Upper lobe of left lung (tissue), 6 donors: ENCODE results near the gene TWF1. TPM values are rescaled to one million over a fixed set of nuclear protein-coding genes. Genes with fewer than 3 reads are reported as not detected.

Experiments used
- ATAC-seq, 2 donors: fragments of 200-7000 bp; cut with Tn5 transposase; one replicate each; pipeline ENCODE4 v1.9.1; 2022; ENCODE audit warnings: mild to moderate bottlenecking in 2 of 2, moderate library complexity in 2 of 2; ENCODE audit not compliant: low FRiP score in 2 of 2
- DNase-seq, 2 donors: peaks; one replicate each; pipeline ENCODE4 v3.0.0-alpha.2; 2019 to 2020
- H3K27ac ChIP-seq, 4 donors: fragments of 200-600 bp; sonication (generic); one replicate each; pipeline ENCODE4 v1.5.1; 2016 to 2019
- H3K27me3 ChIP-seq, 4 donors: fragments of 200-600 bp; sonication (generic); one replicate each; pipeline ENCODE4 v1.5.1; 2017 to 2019
- H3K36me3 ChIP-seq, 4 donors: fragments of 200-600 bp; sonication (generic); one replicate each; pipeline ENCODE4 v1.5.1; 2016 to 2019
- H3K4me1 ChIP-seq, 4 donors: fragments of 200-600 bp; sonication (generic); one replicate each; pipeline ENCODE4 v1.5.1; 2018 to 2019
- H3K4me3 ChIP-seq, 4 donors: fragments of 200-600 bp; sonication (generic); one replicate each; pipeline ENCODE4 v1.5.1; 2017 to 2019; ENCODE audit warnings: mild to moderate bottlenecking in 2 of 4, moderate library complexity in 1 of 4
- H3K9me3 ChIP-seq, 4 donors: fragments of 200-600 bp; sonication (generic); one replicate each; pipeline ENCODE4 v1.5.1; 2018 to 2019
- CTCF ChIP-seq, 6 experiments: fragments of 450-650 bp in 4 of 6; fragments of 200-600 bp in 2 of 6; sonication (generic) in 2 of 6; IDR thresholded peaks; one replicate each; pipeline ENCODE4 v1.5.1; 2016 to 2019; ENCODE audit warnings: antibody characterized with exemption in 6 of 6
- EP300 ChIP-seq, 4 donors: sonication (generic); formaldehyde crosslinking; IDR thresholded peaks; one replicate each; pipeline ENCODE4 v1.5.1; 2017; ENCODE audit warnings: antibody characterized with exemption in 4 of 4, control low read depth in 2 of 4
- POLR2A ChIP-seq, 4 donors: fragments of 450-650 bp; IDR thresholded peaks; one replicate each; pipeline ENCODE4 v1.5.1; 2016 to 2017; ENCODE audit warnings: antibody characterized with exemption in 4 of 4, mild to moderate bottlenecking in 2 of 4
- POLR2AphosphoS5 ChIP-seq, 2 donors: sonication (generic); formaldehyde crosslinking; IDR thresholded peaks; one replicate each; pipeline ENCODE4 v1.5.1; 2017; ENCODE audit warnings: antibody characterized with exemption in 2 of 2
- WGBS, 2 donors: methylation state at CpG; one replicate each; pipeline ENCODE4 v1.1.5; 2017 to 2018; 5-methylcytosine and 5-hydroxymethylcytosine counted together
- total RNA-seq, 6 donors: library from RNA; depleted of rRNA in 4 of 6; stranded (reverse); fragments of >200 nt in 4 of 6; gene quantifications; one replicate each; pipeline versions ENCODE4 v1.1.0 to v1.2.1, GENCODE V29; 2016 to 2021
- donor health status: DM: no; HTN: no; CAD: no; lungs with moderate emphysema.
- donor health status: DM: no; HTN: yes; CAD: no; lungs with severe emphysema.

TWF1 gene
- total RNA-seq, 6 donors from 2014 or later = 15.5 to 67.9 (median 43.1) TPM

- 91 to 92% methylated on average over 3 of the region's 3 CpGs for WGBS, 2 donors
- TF ChIP-seq CTCF (IDR thresholded peaks at IDR 0.05) = no peak
- TF ChIP-seq EP300 (IDR thresholded peaks at IDR 0.05) = no peak
- TF ChIP-seq POLR2AphosphoS5 (IDR thresholded peaks at IDR 0.05) = no peak
- no peak for TF ChIP-seq POLR2A (IDR thresholded peaks at IDR 0.05)
- Histone ChIP-seq H3K4me1 (no peaks in the 10 kb centered on the region), H3K4me3 (no peak overlapping the region), H3K36me3 (no peaks in the 10 kb centered on the region), H3K27ac (no peak overlapping the region), H3K9me3 (no peaks in the 10 kb centered on the region), H3K27me3 (no peaks in the 10 kb centered on the region)
- ATAC-seq (no peak), DNase-seq (no peak)
Measured at GRCh38 chr12:43826681-43827080, 20.6 kb upstream of the TWF1 start.

GRCh38 chr12:43824207-43824775, 18.2 kb upstream of the TWF1 start:
- no peak for ATAC-seq
- no peak for TF ChIP-seq CTCF (IDR thresholded peaks at IDR 0.05)
- TF ChIP-seq POLR2AphosphoS5 (IDR thresholded peaks at IDR 0.05) = no peak
- TF ChIP-seq POLR2A (IDR thresholded peaks at IDR 0.05) = no peak
- no peak for TF ChIP-seq EP300 (IDR thresholded peaks at IDR 0.05)

GRCh38 chr12:43816168-43816567, 10.1 kb upstream of the TWF1 start:
- Histone ChIP-seq H3K9me3 (no peaks in the 10 kb centered on the region), H3K4me1 (no peaks in the 10 kb centered on the region), H3K27ac (no peak overlapping the region), H3K4me3 (no peak overlapping the region), H3K36me3 (no peaks in the 10 kb centered on the region), H3K27me3 (no peaks in the 10 kb centered on the region)
- 81 to 86% methylated on average over 3 of the region's 3 CpGs for WGBS, 2 donors
- no peak for TF ChIP-seq POLR2A (IDR thresholded peaks at IDR 0.05)
- no peak for TF ChIP-seq EP300 (IDR thresholded peaks at IDR 0.05)
- TF ChIP-seq POLR2AphosphoS5 (IDR thresholded peaks at IDR 0.05) = no peak
- TF ChIP-seq CTCF (IDR thresholded peaks at IDR 0.05) = no peak
- DNase-seq (no peak), ATAC-seq (no peak)

More at GRCh38 chr12:43824207-43824775, 18.2 kb upstream of the TWF1 start:
- DNase-seq = no peak
- Histone ChIP-seq H3K36me3 (no peaks in the 10 kb centered on the region), H3K27ac (no peak overlapping the region), H3K4me3 (no peak overlapping the region), H3K9me3 (no peaks in the 10 kb centered on the region), H3K4me1 (no peaks in the 10 kb centered on the region), H3K27me3 (no peaks in the 10 kb centered on the region)
- 90 to 93% methylated on average over 7 to 8 of the region's 8 CpGs for WGBS, 2 donors

GRCh38 chr12:43815416-43815815, 9.3 kb upstream of the TWF1 start:
- H3K4me3 ChIP-seq = no peak overlapping the region
- H3K9me3 ChIP-seq = no peaks in the 10 kb centered on the region
- H3K27me3 ChIP-seq = no peaks in the 10 kb centered on the region
- H3K36me3 ChIP-seq = no peaks in the 10 kb centered on the region
- DNase-seq = no peak
- no peaks in the 10 kb centered on the region for H3K4me1 ChIP-seq
- no peak overlapping the region for H3K27ac ChIP-seq
- no peak for TF ChIP-seq POLR2AphosphoS5 (IDR thresholded peaks at IDR 0.05)
- no peak for TF ChIP-seq CTCF (IDR thresholded peaks at IDR 0.05)
- TF ChIP-seq POLR2A (IDR thresholded peaks at IDR 0.05) = no peak
- no peak for TF ChIP-seq EP300 (IDR thresholded peaks at IDR 0.05)
- 65 to 82% methylated on average over 3 of the region's 3 CpGs for WGBS, 2 donors
- no peak for ATAC-seq

GRCh38 chr12:43812926-43813325, 6.8 kb upstream of the TWF1 start:
- WGBS, 2 donors = 97% methylated on average over 4 of the region's 4 CpGs
- H3K4me3 ChIP-seq = no peak overlapping the region
- H3K27me3 ChIP-seq = no peaks in the 10 kb centered on the region
- DNase-seq (no peak), ATAC-seq (no peak)
- H3K27ac ChIP-seq = no peak overlapping the region
- no peaks in the 10 kb centered on the region for H3K4me1 ChIP-seq
- TF ChIP-seq CTCF (IDR thresholded peaks at IDR 0.05) (no peak), POLR2AphosphoS5 (IDR thresholded peaks at IDR 0.05) (no peak), POLR2A (IDR thresholded peaks at IDR 0.05) (no peak), EP300 (IDR thresholded peaks at IDR 0.05) (no peak)
- H3K36me3 ChIP-seq = no peaks in the 10 kb centered on the region
- H3K9me3 ChIP-seq = no peaks in the 10 kb centered on the region
